Measurements from ENCODE around the gene BAIAP2L1. TPM values are rescaled to one million over a fixed set of nuclear protein-coding genes. Genes with fewer than 3 reads are reported as not detected.

Gene BAIAP2L1
- total and polyA plus RNA-seq, 9 of the 15 experiments (the other 6 are each of a cell fraction or from before 2014, with no cell fraction given): 4.2 to 29.8 (median 15.5) TPM

GRCh38 chr7:98387544-98388226, 13.2 kb downstream of the BAIAP2L1 start:
- Histone ChIP-seq H3K27ac (ENCODE audit: extremely low read depth, low read depth, low read length) (no peak overlapping the region), H3K4me3 (no peak overlapping the region), H3K27me3 (ENCODE audit: control insufficient read depth in 2 of 2, insufficient read depth in 2 of 2, low read length in 2 of 2) (peaks cover 2 to 6% of the 10 kb centered on the region in 2 experiments; a peak in 2 of 5 replicates), H3K79me2 (ENCODE audit: control insufficient read depth, insufficient read depth, low read length) (peaks cover 3% of the 10 kb centered on the region; the same call in 1 of the 3 replicates), H3K9me1 (ENCODE audit: control insufficient read depth, insufficient read depth, low read length) (no peaks in the 10 kb centered on the region), H3K36me3 (ENCODE audit: control insufficient read depth, insufficient read depth, low read length) (no peaks in the 10 kb centered on the region), H3K9ac (ENCODE audit: insufficient read depth in 1 of 2, low read depth in 2 of 2, low read length in 2 of 2) (no peak overlapping the region), H3K4me1 (replicated peaks in 1 of 2; ENCODE audit: control insufficient read depth in 2 of 2, insufficient read depth in 2 of 2, low read length in 2 of 2) (no peaks in the 10 kb centered on the region), H2AFZ (ENCODE audit: low read depth, low read length) (no peak overlapping the region), H3K9me3 (replicated peaks; ENCODE audit: control insufficient read depth, insufficient read depth, low read depth, low read length) (no peaks in the 10 kb centered on the region; the same call in 1 of the 2 replicates), H3K4me2 (ENCODE audit: insufficient read depth, low read length) (no peak overlapping the region), H4K20me1 (replicated peaks; ENCODE audit: control insufficient read depth, insufficient read depth, low read length) (no peaks in the 10 kb centered on the region)
- WGBS (ENCODE audit: insufficient coverage, low coverage, missing lambda C conversion rate): 55% methylated on average over 9 of the region's 9 CpGs
- DNase-seq (ENCODE audit: extremely low read depth in 1 of 4, low spot score in 3 of 4) (no peak), ATAC-seq (no peak), FAIRE-seq (no peak)
- in situ Hi-C loops (cut with MboI) (no loop called here), intact Hi-C loops (cut with micrococcal nuclease) (no loop called here)
- no peak for TF ChIP-seq ARID1B (IDR thresholded peaks at IDR 0.05)
- no peak for TF ChIP-seq GABPB2 (CRISPR knock-in tag; conservative IDR thresholded peaks at IDR 0.05)
- no peak for TF ChIP-seq OTX1 (CRISPR knock-in tag; IDR thresholded peaks at IDR 0.05)
- TF ChIP-seq SNRNP70 (optimal IDR thresholded peaks at IDR 0.05; ENCODE audit: low read depth, low read length): no peak
- TF ChIP-seq, protein P1, sequence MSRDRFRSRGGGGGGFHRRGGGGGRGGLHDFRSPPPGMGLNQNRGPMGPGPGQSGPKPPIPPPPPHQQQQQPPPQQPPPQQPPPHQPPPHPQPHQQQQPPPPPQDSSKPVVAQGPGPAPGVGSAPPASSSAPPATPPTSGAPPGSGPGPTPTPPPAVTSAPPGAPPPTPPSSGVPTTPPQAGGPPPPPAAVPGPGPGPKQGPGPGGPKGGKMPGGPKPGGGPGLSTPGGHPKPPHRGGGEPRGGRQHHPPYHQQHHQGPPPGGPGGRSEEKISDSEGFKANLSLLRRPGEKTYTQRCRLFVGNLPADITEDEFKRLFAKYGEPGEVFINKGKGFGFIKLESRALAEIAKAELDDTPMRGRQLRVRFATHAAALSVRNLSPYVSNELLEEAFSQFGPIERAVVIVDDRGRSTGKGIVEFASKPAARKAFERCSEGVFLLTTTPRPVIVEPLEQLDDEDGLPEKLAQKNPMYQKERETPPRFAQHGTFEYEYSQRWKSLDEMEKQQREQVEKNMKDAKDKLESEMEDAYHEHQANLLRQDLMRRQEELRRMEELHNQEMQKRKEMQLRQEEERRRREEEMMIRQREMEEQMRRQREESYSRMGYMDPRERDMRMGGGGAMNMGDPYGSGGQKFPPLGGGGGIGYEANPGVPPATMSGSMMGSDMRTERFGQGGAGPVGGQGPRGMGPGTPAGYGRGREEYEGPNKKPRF (IDR thresholded peaks at IDR 0.05; ENCODE audit: low read depth, low read length): no peak
- no peak for TF ChIP-seq NCOA1 (IDR thresholded peaks at IDR 0.05; ENCODE audit: low read depth)
- no peak for TF ChIP-seq ZNF586 (CRISPR knock-in tag; conservative IDR thresholded peaks at IDR 0.05)
- no peak for TF ChIP-seq ZBTB12 (CRISPR knock-in tag; IDR thresholded peaks at IDR 0.05)
- TF ChIP-seq ZNF134 (CRISPR knock-in tag; conservative IDR thresholded peaks at IDR 0.05): no peak
- no peak for TF ChIP-seq NCOA2 (IDR thresholded peaks at IDR 0.05; ENCODE audit: partially characterized antibody in 2 of 2)
- no peak for TF ChIP-seq SMARCA5 (IDR thresholded peaks at IDR 0.05)
- ChIA-PET CTCF (ENCODE audit: low intra/inter-chr PET ratio) (no interaction called here), POLR2A (interaction anchor here (0.7 to 2.3 kb wide), 4 partner anchors 8 to 13 kb away, joined by 3 to 8 read pairs (median 3); partner anchors contain the start of gene BAIAP2L1)
- no TSS peak for BruUV-seq (replicated peaks)
